GM21381 (cell line): Measurements from ENCODE around the gene SYNPO2.
"Not testable (repeated sequence)": the region's sequence is repeated elsewhere in the genome, so short reads cannot be mapped to it uniquely, and the experiment has no call there.

Source experiments
- ATAC-seq: cut with Tn5 transposase; IDR thresholded peaks from one replicate; pipeline ENCODE4 v1.9.1; 2021; ENCODE audit warnings: mild to moderate bottlenecking, moderate library complexity; ENCODE audit not compliant: unreplicated experiment

SYNPO2 gene

DNA sequence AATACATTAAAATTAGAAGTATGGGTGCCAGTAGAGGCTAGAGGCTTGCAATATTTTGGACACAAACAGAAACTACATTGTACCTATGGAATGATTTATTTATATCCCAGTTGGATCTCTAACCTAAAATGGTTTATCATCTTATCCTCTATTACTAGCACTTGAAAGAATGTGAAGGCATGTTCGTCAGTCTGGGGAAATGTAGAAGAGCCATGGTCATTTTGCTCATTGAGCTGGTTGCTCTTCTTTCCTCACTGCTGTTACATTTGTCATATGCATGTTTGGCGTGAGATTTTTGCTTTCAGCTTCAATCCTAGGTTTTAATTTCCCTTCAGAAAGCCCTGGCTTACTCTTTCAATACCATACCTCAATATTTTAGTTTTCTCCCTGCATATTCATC, 164.6 kb downstream of the SYNPO2 start:
- no peak for ATAC-seq

DNA sequence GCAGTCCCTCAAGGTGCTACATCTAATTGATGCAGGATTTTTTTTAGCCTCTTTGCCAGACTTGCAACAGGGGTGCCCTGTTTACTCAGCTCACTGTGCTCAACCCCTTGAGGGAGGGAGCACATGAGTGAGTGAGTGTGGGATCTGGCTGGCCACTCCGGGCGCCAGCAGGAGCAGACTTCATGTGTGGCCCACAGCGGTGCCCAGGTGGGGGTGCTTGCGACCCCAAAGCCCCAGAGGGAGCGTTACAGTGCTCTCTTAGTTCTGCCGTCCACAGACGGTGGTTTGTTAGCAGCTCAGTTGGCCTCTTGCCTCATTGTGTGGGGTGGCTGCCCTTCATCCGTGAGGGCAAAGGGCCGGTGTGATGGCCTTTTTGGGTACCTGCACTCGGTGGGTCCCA, 165.3 kb downstream of the SYNPO2 start:
- no peak for ATAC-seq

GRCh38 chr4:119057417-119057816, 168.8 kb downstream of the SYNPO2 start:
- ATAC-seq = no peak

DNA sequence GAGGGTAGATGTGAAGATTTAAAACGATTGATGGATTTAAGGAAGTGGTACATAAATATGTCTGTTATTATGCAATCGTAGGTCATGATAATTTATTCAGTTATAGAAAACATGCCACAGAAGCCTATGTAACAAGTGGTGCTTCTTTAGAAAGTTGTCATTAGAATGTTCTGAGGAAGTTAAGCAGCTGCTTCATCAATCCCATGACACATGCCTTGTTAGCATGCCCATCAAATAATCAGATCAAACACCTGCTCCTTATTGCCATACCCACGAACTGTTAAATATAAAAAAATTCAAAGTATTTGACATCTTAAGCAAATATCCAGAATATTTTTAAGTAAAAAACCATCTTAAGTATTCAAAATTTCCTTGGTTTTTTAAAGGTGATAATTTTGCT, 170.6 kb downstream of the SYNPO2 start:
- no peak for ATAC-seq

DNA sequence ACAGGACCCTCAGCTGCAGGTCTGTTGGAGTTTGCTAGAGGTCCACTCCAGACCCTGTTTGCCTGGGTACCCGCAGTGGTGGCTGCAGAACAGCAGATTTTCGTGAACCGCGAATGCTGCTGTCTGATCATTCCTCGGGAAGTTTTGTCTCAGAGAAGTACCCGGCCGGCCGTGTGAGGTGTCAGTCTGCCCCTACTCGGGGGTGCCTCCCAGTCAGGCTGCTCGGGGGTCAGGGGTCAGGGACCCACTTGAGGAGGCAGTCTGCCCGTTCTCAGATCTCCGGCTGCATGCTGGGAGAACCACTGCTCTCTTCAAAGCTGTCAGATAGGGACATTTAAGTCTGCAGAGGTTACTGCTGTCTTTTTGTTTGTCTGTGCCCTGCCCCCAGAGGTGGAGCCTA, 178.5 kb downstream of the SYNPO2 start:
- ATAC-seq = not testable (repeated sequence)

- ATAC-seq = not testable (repeated sequence)
These were observed 179.2 kb downstream of the SYNPO2 start for GRCh38 chr4:119067670-119068360.

- ATAC-seq = no peak
These were observed 179.9 kb downstream of the SYNPO2 start for GRCh38 chr4:119068529-119068962.

DNA sequence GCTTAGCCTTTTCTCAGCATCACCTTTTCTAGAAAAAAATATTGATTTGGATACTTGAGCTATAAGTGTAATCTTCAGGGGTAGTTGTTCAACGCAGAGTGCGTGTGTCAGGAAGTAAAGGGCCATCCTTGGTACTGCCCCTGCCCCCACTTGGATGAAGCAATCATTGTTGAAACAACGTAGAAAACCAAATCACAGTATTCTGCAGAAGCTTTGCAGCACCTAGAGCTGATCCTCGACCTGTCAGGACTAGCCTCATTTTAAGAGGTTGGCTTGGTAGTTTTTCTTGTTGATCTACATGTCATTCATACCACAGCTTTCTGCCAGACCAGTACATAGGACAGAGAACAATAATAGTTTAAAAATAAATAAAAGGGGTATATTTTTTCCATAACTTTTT, 181.6 kb downstream of the SYNPO2 start:
- no peak for ATAC-seq

DNA sequence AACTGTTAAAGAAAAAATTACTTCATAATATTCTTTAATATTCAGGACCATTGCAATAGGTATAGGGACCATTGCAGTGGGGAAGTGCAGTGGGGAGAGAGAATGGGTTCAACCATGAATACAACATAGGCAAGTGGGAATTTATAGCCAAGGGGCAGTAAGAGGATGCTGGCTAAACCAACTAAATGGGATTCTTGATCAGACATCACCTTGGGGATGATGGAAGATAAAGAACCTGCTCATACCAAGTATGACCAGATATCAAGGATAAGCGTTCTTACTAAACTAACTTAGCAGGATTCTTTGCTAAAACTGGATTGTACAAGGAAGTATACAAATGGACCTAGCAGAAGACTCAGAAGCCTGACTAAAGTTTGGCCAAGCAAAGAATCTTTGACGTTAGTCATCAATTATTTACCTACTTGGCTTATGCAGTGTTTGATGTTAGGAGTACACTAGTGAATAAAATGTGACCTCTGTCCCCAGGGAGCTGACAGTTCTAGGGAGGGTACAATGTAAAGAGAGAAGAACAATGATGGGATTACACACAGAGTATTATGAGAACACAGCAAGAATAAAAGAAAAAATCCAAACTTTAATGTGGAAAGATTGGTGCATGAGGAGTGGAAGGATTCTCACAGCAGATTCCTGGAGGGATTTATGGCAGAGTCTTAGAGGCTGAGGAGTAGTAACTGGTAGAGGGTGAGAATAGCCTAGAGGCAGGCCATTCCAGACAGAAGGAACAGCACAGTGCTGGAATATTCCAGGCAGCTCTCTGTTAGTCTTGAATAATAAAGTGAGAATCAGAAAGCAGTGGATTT, 192.3 kb downstream of the SYNPO2 start:
- ATAC-seq = no peak

DNA sequence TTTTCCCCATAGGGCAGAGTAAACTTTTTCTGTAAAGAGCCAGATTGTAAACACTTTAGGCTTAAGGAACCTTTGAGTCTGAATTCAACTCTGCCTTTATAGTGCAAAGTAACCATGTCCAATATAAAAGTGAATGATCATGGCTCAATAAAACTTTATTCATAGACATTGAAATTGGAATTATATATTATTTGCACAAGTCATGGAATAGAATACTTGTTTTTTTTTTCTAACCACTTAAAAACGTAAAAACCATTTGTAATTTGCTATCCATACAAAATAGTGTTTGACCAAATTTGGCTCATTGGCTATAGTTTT, 192.8 kb downstream of the SYNPO2 start:
- no peak for ATAC-seq

DNA sequence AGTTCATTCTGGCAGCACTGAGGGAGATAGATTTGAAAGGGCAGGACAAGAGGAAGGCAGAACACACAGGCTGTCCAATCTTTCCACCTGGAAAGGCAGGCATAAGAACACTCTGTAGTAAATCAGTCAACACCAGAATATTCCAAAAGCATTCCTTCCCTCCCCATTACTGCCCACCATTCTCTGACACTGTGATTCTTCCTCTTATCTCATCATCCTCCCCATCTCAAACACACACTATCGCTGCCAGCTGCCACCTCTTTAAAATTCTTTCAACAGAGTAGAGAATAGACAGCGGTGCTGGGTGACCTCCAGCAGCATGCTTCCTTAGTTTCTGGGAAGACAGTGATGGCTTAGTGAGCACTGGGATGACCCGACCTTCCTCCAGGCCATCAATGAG, 193.3 kb downstream of the SYNPO2 start:
- ATAC-seq = no peak

- ATAC-seq = no peak
These were observed 194.0 kb downstream of the SYNPO2 start for GRCh38 chr4:119082661-119083060.

- ATAC-seq = no peak
These were observed 195.9 kb downstream of the SYNPO2 start for GRCh38 chr4:119084513-119084912.

DNA sequence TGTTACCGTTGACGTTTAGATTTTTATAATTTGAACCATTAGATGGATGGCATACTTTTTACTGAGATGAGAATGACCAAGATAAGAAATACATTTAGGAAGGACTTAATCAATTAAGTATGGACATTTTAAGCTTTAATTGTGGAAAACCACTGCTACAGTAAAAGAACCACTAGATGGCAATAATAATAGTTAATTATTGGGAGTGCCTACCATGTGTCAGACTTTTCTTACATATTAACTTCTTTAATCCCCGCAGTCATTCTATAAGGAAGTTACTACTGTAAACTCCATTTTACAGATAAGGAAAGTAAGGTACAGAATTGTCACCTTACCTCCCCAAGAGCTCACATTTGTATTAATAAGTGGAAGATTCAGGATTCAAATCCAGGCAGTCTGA, 198.5 kb downstream of the SYNPO2 start:
- no peak for ATAC-seq

DNA sequence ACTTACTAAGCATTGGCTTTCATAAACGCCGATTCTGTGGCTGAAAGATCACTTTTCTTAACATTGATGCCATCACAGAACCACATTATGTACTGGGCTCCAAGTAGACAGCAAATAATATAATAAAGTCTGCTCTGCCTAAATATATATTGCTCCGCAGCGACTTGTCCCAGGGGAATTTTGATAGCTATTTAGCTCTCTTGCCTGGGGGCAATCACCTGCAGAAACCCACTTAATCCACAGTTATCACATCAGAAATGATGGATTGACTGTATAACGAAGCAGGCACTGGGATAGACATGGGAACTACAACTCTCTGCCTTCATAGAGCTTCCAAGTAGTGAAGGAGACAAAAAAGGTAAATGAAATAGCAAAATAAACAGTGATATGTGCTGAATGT, 199.0 kb downstream of the SYNPO2 start:
- ATAC-seq = no peak

DNA sequence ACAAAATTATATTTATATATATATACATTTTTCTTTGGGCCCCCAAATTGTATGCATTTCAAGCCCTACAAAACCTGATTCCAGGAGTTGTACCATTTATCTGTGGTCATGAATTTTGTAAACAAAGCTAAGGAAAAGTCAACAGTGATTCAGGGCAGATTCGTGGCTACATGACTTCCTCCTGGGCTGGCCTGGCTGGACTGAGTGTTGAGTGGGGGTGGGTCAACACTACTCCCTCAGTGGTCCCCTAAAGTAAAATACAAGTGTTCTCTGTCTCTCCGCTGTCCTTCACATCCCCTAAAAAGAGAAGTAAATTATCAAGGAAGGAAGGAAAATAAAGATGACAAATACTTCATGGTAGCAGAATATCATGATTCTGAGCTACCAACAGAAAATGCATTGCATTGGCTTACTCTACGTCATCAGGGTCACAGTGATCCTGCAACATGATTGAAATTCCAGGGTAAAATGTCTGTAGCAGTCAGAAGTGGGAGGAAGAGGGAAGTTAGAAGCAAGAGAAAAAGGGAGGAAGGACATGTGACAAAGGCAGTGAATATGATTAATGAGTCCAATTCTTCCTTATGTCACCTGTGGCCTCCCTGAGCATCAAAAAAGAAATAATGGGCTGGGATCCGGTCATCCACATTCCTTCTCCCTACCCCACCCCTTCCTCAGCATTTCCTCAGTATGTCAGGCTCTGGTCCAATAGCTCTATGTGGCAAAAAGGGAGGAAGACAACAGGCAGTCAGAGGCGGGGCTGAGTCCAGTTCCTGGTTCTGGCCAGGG, 204.6 kb downstream of the SYNPO2 start:
- no peak for ATAC-seq

GRCh38 chr4:119097282-119097900, 208.7 kb downstream of the SYNPO2 start:
- ATAC-seq = no peak

DNA sequence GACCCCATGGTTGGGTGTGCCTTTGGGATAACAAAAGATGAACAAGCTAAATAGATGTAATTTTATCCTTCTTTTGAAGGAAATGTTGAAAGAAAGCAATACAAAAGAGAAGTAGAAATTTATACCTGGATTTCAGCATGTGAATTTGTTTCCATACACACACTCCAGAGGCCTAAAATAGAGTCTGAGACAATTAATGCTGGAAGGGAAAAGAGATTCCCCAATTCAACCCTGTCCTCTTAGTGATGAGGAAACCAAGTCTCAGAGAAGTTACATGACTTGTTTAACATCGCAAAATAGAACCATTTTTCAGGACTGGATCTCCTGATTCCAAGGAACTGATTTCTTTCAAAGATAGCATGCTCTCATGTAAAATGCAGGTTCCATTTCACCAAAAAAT, 209.7 kb downstream of the SYNPO2 start:
- ATAC-seq = no peak

DNA sequence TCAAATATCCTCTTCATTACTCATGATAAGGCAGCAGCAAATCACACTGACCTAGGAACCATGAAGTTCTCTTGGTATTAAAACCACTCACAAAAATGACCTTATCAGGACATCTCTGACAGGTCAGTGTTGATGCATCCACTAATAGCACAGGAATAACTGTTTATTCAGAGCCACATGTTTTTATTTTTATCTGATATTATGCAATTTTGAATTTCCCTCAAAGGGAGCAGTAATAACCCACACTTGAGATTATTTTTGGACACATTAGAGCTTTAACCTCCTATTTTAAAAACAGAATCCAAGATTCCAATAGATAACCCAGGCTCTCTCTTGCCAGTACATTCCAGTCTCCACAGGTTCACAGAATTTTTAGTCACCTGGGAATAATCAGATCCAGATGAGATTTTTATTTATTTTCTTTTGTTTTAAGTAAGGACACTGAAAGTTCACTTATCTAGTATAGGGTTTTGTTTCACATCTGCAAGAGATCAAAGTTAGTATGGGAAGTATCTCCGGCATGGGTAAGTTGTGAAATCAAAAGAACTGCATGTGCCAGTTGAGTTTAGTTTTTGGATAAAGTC, 210.7 kb downstream of the SYNPO2 start:
- ATAC-seq = no peak

DNA sequence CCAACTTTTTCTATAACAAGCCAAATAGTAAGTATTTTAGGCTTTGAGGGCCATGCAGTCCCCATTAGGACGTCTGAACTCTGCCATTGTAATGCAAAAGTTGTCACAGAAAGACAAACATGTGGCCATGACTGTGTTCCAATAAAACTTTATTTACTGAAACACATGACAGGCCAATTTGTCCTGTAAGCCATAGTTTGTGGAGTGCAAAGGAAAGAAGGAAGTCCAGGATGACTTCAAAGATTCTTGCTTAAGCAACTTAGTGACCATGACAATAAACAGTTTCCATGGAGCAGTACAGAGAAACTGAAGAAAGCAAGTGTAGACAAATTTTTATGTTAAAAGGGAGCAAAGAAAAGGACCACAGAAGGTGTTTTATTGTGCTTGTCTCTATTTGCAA, 212.0 kb downstream of the SYNPO2 start:
- no peak for ATAC-seq

- ATAC-seq = no peak
These were observed 214.6 kb downstream of the SYNPO2 start for GRCh38 chr4:119103263-119103662.
